ENCODE measurements around the gene AMPD1. TPM values are rescaled to one million over a fixed set of nuclear protein-coding genes. Genes with fewer than 3 reads are reported as not detected.

The AMPD1 gene
- total and polyA plus RNA-seq, 10 of the 15 experiments (the other 5 are each of a cell fraction or from before 2014, with no cell fraction given), result 0.12 to 0.30 (median 0.14) TPM; not detected in 7

DNA sequence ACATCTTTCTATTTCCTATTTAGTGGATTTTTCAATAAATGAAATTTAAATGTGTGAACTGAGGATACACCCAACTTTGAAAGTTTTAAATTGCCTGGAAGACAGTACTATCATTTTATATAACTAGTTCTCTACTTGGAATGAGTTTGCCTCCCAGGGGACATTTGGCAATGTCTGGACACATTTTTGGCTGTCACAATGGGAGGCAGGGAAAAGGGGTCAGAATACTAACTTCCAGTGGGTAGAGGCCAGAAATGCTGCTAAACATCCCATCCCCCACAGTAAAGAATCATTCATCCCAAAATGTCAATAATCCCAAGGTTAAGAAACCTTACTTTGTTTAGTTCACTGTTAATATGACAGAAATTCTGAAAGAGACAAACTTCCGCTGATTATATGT lies 34.4 kb upstream of the AMPD1 start:
- Histone ChIP-seq H3K79me2 (ENCODE audit: control insufficient read depth, insufficient read depth, low read length) (no peaks in the 10 kb centered on the region), H2AFZ (ENCODE audit: control insufficient read depth, low read depth, low read length) (no peak overlapping the region), H3K4me2 (ENCODE audit: control insufficient read depth, insufficient read depth) (no peak overlapping the region), H3K4me1 (ENCODE audit: control insufficient read depth, insufficient read depth, low read length) (no peaks in the 10 kb centered on the region), H3K27ac (ENCODE audit: control insufficient read depth, insufficient read depth) (no peak overlapping the region), H3K9ac (ENCODE audit: control insufficient read depth, insufficient read depth, low read length) (no peak overlapping the region), H3K36me3 (ENCODE audit: control insufficient read depth in 2 of 2, insufficient read depth in 2 of 2, low read length in 1 of 2) (peaks cover 8 to 54% of the 10 kb centered on the region in 2 experiments), H4K20me1 (ENCODE audit: control insufficient read depth, insufficient read depth) (no peaks in the 10 kb centered on the region), H3K9me3 (replicated peaks; ENCODE audit: control insufficient read depth, insufficient read depth, low read length) (no peaks in the 10 kb centered on the region), H3K4me3 (no peak overlapping the region), H3K27me3 (replicated peaks in 1 of 2; ENCODE audit: control insufficient read depth in 2 of 2, insufficient read depth in 2 of 2, low read length in 1 of 2) (no peaks in the 10 kb centered on the region)
- intact Hi-C loops (cut with micrococcal nuclease; ENCODE audit: unreplicated experiment) (no loop called here), in situ Hi-C loops (cut with MboI) (loop anchor here (25.0 kb wide), 1 partner anchor 1767 kb away; the partner anchor contains the start of gene SLC16A1)
- WGBS (ENCODE audit: insufficient coverage, insufficient replicate concordance, low lambda C conversion rate, missing lambda C conversion rate), result 96% methylated on average over 1 of the region's 1 CpG
- no peak for FAIRE-seq
- TF ChIP-seq NR2C1 (IDR thresholded peaks at IDR 0.05), result no peak
- TF ChIP-seq, protein P1, sequence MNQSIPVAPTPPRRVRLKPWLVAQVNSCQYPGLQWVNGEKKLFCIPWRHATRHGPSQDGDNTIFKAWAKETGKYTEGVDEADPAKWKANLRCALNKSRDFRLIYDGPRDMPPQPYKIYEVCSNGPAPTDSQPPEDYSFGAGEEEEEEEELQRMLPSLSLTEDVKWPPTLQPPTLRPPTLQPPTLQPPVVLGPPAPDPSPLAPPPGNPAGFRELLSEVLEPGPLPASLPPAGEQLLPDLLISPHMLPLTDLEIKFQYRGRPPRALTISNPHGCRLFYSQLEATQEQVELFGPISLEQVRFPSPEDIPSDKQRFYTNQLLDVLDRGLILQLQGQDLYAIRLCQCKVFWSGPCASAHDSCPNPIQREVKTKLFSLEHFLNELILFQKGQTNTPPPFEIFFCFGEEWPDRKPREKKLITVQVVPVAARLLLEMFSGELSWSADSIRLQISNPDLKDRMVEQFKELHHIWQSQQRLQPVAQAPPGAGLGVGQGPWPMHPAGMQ (IDR thresholded peaks at IDR 0.05; ENCODE audit: borderline replicate concordance), result no peak
- no peak for TF ChIP-seq E4F1 (IDR thresholded peaks at IDR 0.05; ENCODE audit: borderline replicate concordance, partially characterized antibody)
- TF ChIP-seq STAT3 (IDR thresholded peaks at IDR 0.05; ENCODE audit: low read depth, low read length), result no peak
- no peak for TF ChIP-seq PBX3 (IDR thresholded peaks at IDR 0.05; ENCODE audit: insufficient replicate concordance, low read depth, low read length)
- no peak for TF ChIP-seq MXI1 (IDR thresholded peaks at IDR 0.05; ENCODE audit: low read depth, low read length)
- TF ChIP-seq CBX3 (IDR thresholded peaks at IDR 0.05; ENCODE audit: borderline replicate concordance, low read depth), result no peak
- TF ChIP-seq, protein P2, sequence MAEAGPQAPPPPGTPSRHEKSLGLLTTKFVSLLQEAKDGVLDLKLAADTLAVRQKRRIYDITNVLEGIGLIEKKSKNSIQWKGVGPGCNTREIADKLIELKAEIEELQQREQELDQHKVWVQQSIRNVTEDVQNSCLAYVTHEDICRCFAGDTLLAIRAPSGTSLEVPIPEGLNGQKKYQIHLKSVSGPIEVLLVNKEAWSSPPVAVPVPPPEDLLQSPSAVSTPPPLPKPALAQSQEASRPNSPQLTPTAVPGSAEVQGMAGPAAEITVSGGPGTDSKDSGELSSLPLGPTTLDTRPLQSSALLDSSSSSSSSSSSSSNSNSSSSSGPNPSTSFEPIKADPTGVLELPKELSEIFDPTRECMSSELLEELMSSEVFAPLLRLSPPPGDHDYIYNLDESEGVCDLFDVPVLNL (IDR thresholded peaks at IDR 0.05; ENCODE audit: low read depth, low read length), result no peak
- ChIA-PET CTCF (interaction anchor here (2.6 kb wide), 1 partner anchor 16 kb away, joined by 7 read pairs; no protein-coding TSS in a partner anchor), POLR2A (no interaction called here), SMC1A (ENCODE audit: uncharacterized antibody, unreplicated experiment) (interaction anchor here (1.2 kb wide), 1 partner anchor 15 kb away, joined by 3 read pairs; no protein-coding TSS in a partner anchor), RAD21 (ENCODE audit: unreplicated experiment) (no interaction called here)
- TSS peak; percentile 20 for BruUV-seq (replicated peaks)
- no peak for DNase-seq (ENCODE audit: low read depth, low spot score)
- no peak for ATAC-seq

Measured in GM12878 (cell line).